K562 (cell line): ENCODE measurements around the gene UTP25. TPM values are rescaled to one million over a fixed set of nuclear protein-coding genes. Genes with fewer than 3 reads are reported as not detected.

Source experiments
- ARID1B ChIP-seq: fragments of 450-650 bp; IDR thresholded peaks from 2 replicates; pipeline ENCODE4 v1.6.1; 2016; ENCODE audit warnings: antibody characterized with exemption, mild to moderate bottlenecking, inconsistent platforms
- BCLAF1 ChIP-seq, 2 experiments: fragments of 450-650 bp in 1 of 2; IDR thresholded peaks; 2 replicates each; pipeline ENCODE4 v1.6.1; 2011 to 2017; ENCODE audit warnings: low read depth in 2 of 2, antibody characterized with exemption in 1 of 2, borderline replicate concordance in 1 of 2, low read length in 1 of 2, mild to moderate bottlenecking in 1 of 2, mixed read lengths in 1 of 2; ENCODE audit not compliant: control insufficient read depth in 1 of 2
- CBX5 ChIP-seq: IDR thresholded peaks from 2 replicates; pipeline ENCODE4 v1.6.1; 2014; ENCODE audit warnings: low read depth, borderline replicate concordance
- CSDE1 ChIP-seq, 2 experiments: fragments of 450-650 bp; IDR thresholded peaks; 2 replicates each; pipeline ENCODE4 v1.6.1; 2016; ENCODE audit warnings: mild to moderate bottlenecking in 1 of 2
- E2F6 ChIP-seq, 2 experiments: IDR thresholded peaks; 2 replicates each; pipeline ENCODE4 v1.6.1; 2011; ENCODE audit warnings: borderline replicate concordance in 1 of 2, control low read depth in 1 of 2, low read depth in 1 of 2, low read length in 1 of 2, mild to moderate bottlenecking in 1 of 2, mixed read lengths in 1 of 2, moderate library complexity in 1 of 2; ENCODE audit not compliant: insufficient read depth in 1 of 2, insufficient read length in 1 of 2, poor library complexity in 1 of 2, severe bottlenecking in 1 of 2; ENCODE audit errors: extremely low read depth in 1 of 2
- EP300 ChIP-seq: IDR thresholded peaks from 2 replicates; pipeline ENCODE4 v1.6.1; 2012; ENCODE audit warnings: low read length, improper control_type of control experiment
- GABPA ChIP-seq: fragments of 200-800 bp; sonication (Bioruptor generic); conservative IDR thresholded peaks from 2 replicates; pipeline ENCODE4 v1.6.1; 2016; ENCODE audit warnings: low read depth, missing genetic modification characterization, missing compliant biosample characterization
- HNRNPUL1 ChIP-seq: fragments of 200-400 bp; formaldehyde crosslinking; IDR thresholded peaks from 2 replicates; pipeline ENCODE4 v1.6.1; 2017; ENCODE audit warnings: low read length
- MAFK ChIP-seq: IDR thresholded peaks from 2 replicates; pipeline ENCODE4 v1.6.1; 2011; ENCODE audit warnings: low read length, improper control_type of control experiment
- STAT6 ChIP-seq: sonication (generic); formaldehyde crosslinking; IDR thresholded peaks from 2 replicates; pipeline ENCODE4 v1.8.1; 2023; ENCODE audit warnings: mild to moderate bottlenecking, missing genetic modification reagents
- TCF15 ChIP-seq: fragments of 250-450 bp; sonication (Bioruptor Pico); IDR thresholded peaks from 2 replicates; pipeline ENCODE4 v1.8.0; 2022; ENCODE audit warnings: moderate library complexity, mild to moderate bottlenecking, inconsistent platforms
- ZBTB43 ChIP-seq: sonication (generic); formaldehyde crosslinking; IDR thresholded peaks from 2 replicates; pipeline ENCODE4 v1.8.0; 2023; ENCODE audit warnings: mild to moderate bottlenecking, missing genetic modification reagents
- ZBTB7A ChIP-seq: IDR thresholded peaks from 2 replicates; pipeline ENCODE4 v1.6.1; 2011; ENCODE audit warnings: low read depth, mild to moderate bottlenecking, low read length, moderate library complexity, borderline replicate concordance; ENCODE audit not compliant: control insufficient read depth
- ZKSCAN3 ChIP-seq: fragments of 250-450 bp; sonication (Bioruptor Pico); IDR thresholded peaks from 2 replicates; pipeline ENCODE4 v1.4.0; 2020
- ZNF140 ChIP-seq: fragments of 250-450 bp; sonication (Bioruptor Pico); IDR thresholded peaks from 2 replicates; pipeline ENCODE4 v1.8.0; 2021; ENCODE audit warnings: moderate library complexity, mild to moderate bottlenecking, inconsistent platforms
- ZNF395 ChIP-seq: fragments of 200-800 bp; sonication (Bioruptor generic); IDR thresholded peaks from 2 replicates; pipeline ENCODE4 v1.6.1; 2017; ENCODE audit warnings: missing genetic modification characterization, missing compliant biosample characterization
- ZNF780A ChIP-seq: fragments of 250-450 bp; sonication (Bioruptor Pico); IDR thresholded peaks from 2 replicates; pipeline ENCODE4 v1.5.0; 2021; ENCODE audit warnings: mild to moderate bottlenecking
- ZZZ3 ChIP-seq: fragments of 450-650 bp; IDR thresholded peaks from 2 replicates; pipeline ENCODE4 v1.6.1; 2016; ENCODE audit warnings: antibody characterized with exemption, mild to moderate bottlenecking, moderate library complexity
- polyA plus RNA-seq, 8 experiments: library from polyadenylated mRNA; depleted of rRNA in 4 of 8; stranded (reverse) in 5 of 8; unstranded in 3 of 8; fragments of >200 nt; fragmentation: Nextera tagmentation in 2 of 8; fragmentation: Illumina TruSeq in 1 of 8; extraction: Ambion mirVana in 2 of 8; extraction: Trizol in 1 of 8; gene quantifications; 2 replicates each; pipeline versions ENCODE4 v1.2.1 to v1.2.3, GENCODE V29; 2011 to 2014; ENCODE audit warnings: inconsistent platforms in 1 of 8, missing spikeins in 1 of 8
- total RNA-seq, 7 experiments: library from RNA; depleted of rRNA in 6 of 7; stranded (reverse); fragments of >200 nt in 6 of 7; fragmentation: Illumina TruSeq in 2 of 7; extraction: Trizol in 2 of 7; gene quantifications; 2 replicates each; pipeline versions ENCODE4 v1.2.1 to v1.2.3, GENCODE V29; 2011 to 2021; ENCODE audit warnings: low replicate concordance in 1 of 7

The UTP25 gene
- total and polyA plus RNA-seq, 9 of the 15 experiments (the other 6 are each of a cell fraction or from before 2014, with no cell fraction given): 5.7 to 17.6 (median 12.0) TPM

GRCh38 chr1:209884665-209885117, 56.9 kb downstream of the UTP25 start (continued):
- no peak for TF ChIP-seq BCLAF1 (IDR thresholded peaks at IDR 0.05; ENCODE audit: borderline replicate concordance in 1 of 2, control insufficient read depth in 1 of 2, low read depth in 2 of 2, low read length in 1 of 2)
- no peak for TF ChIP-seq HNRNPUL1
- no peak for TF ChIP-seq ZKSCAN3 (CRISPR knock-in tag)
- no peak for TF ChIP-seq ZBTB43 (CRISPR knock-in tag)
- TF ChIP-seq ZNF780A (CRISPR knock-in tag): no peak
- TF ChIP-seq ZZZ3: no peak
- TF ChIP-seq CSDE1 (IDR thresholded peaks at IDR 0.05): no peak
- no peak for TF ChIP-seq ZNF140 (CRISPR knock-in tag)
- TF ChIP-seq ZNF395 (CRISPR knock-in tag): no peak
- no peak for TF ChIP-seq EP300
- no peak for TF ChIP-seq CBX5
- TF ChIP-seq GABPA (tag): no peak
- peak; percentile 49; the same call in 1 of the 2 replicates for TF ChIP-seq MAFK
- TF ChIP-seq E2F6 (IDR thresholded peaks at IDR 0.05; ENCODE audit: borderline replicate concordance in 1 of 2, extremely low read depth in 1 of 2, insufficient read depth in 1 of 2, insufficient read length in 1 of 2, low read depth in 1 of 2, low read length in 1 of 2, poor library complexity in 1 of 2, severe bottlenecking in 1 of 2): no peak
- no peak for TF ChIP-seq STAT6 (CRISPR knock-in tag)
- no peak for TF ChIP-seq TCF15 (CRISPR knock-in tag)
- no peak for TF ChIP-seq ZBTB7A
- TF ChIP-seq ARID1B: peak; percentile 60
